HG03342 (cell line): ENCODE results near the gene TSNAXIP1.

ENCODE experiments used
- ATAC-seq: cut with Tn5 transposase; IDR thresholded peaks from one replicate; pipeline ENCODE4 v1.9.1; 2021; ENCODE audit warnings: mild to moderate bottlenecking, moderate library complexity; ENCODE audit not compliant: unreplicated experiment

Gene TSNAXIP1

GRCh38 chr16:67781565-67781921, 25.1 kb upstream of the TSNAXIP1 start:
- ATAC-seq: no peak

DNA sequence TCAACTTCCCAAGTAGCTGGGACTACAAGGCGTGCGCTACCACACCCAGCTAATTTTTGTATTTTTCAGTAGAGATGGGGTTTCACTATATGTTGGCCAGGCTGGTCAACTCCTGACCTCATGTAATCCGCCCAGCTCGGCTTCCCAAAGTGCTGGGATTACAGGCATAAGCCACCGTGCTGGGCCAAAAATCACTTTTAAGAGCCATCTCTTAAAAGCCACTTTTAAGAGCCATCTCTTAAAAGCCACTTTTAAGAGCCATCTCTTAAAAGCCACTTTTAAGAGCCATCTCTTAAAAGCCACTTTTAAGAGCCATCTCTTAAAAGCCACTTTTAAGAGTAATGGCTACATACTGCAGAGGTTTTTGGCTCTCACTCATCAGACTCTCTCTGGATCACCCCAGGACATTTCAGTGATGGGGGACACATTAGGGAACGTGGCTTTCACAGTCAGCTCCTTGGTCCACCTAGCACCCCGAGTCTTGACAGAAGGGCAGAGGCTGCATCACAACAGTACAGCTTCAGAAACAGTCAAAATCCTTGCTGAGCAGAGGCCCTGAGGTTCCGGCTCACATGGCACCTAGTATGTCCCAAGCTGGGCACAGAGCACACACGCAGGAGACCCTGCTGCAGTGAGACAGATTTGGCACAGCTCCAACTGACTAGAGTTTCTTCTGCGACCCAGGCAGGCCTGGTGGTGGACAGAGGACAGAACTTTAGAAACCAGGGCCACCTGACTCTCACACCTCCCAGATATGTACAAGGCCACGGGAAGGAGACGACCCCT, 23.9 kb upstream of the TSNAXIP1 start:
- ATAC-seq: no peak

DNA sequence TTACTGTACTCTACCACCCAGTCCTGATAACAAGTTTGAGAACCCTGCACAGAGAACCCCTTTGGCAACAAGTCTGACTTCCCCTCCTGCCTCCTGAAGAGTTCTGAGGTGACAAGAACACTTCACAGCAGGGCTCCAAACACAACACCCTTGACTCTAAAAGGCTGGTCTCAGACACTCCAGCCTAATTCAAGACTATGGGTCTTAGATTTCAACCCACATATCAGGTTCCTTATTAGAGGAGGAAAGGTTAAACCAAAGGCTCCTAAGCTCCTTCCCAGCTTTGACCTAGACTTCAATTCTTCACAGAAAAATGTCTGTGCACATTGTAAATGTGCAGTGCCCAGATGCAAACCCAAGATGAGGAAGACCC, 23.4 kb upstream of the TSNAXIP1 start:
- no peak for ATAC-seq

DNA sequence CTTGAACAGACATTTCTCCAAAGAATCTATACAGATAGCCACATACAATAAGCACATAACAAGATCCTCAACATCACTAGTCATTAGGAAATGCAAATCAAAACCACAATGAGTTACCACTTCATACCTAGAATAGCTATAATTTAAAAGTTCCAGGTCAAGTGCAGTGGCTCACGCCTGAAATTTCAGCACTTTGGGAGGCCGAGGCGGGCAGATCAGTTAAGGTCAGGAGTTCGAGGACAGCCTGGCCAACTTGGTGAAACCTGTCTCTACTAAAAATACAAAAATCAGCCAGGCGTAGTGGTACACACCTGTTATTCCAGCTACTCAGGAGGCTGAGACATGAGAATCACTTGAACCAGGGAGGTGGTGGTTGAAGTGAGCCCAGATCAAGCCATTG, 20.2 kb upstream of the TSNAXIP1 start:
- ATAC-seq: no peak

DNA sequence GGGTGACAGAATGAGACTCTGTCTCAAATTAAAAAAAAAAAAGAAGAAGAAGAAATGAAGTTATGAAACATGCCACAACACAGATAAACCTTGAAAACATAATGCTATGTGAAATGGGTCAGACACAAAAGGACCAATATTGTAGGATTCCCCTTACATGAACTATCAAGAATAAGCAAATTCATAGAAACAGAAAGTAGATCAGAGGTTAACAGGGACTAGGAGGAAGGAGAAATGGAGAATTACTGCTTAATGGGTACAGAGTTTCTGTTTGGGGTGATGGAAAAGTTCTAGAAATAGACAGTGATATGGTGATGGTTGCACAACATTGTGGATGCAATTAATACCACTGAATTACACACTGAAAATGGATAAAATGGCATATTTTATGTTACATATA, 16.6 kb upstream of the TSNAXIP1 start:
- no peak for ATAC-seq

- ATAC-seq: no peak
Observed at GRCh38 chr16:67796099-67796718, 10.5 kb upstream of the TSNAXIP1 start.

DNA sequence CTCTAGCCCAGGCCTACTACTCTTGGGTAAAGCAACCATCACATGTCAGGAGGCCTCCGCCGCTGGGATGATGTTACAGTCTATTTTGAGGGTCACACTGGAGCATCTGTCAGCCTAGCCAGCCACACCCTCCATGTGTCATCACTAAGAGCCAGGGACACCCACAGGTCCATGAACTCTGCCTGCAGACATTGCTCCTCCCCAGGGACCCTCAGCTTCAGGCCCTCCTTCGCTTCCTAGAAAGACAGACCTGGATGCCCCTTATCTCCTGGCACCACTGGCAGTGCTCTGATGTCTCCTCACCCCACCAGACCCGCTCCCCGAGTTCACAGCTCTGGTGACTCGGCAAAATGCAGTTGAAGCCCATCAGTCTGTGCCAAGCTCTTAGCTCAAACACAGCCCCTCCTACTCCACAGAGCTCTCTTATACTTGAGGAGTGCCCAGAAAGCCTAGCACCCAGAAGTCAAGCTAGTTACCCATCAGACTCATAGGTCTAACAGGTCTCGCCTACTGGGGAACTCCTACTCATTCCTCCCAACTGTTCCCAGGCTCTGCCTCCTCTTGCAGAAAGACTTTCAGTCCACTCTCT, 6.3 kb upstream of the TSNAXIP1 start:
- no peak for ATAC-seq

GRCh38 chr16:67801241-67801640, 5.4 kb upstream of the TSNAXIP1 start:
- no peak for ATAC-seq

GRCh38 chr16:67801883-67802282, 4.8 kb upstream of the TSNAXIP1 start:
- ATAC-seq: no peak

DNA sequence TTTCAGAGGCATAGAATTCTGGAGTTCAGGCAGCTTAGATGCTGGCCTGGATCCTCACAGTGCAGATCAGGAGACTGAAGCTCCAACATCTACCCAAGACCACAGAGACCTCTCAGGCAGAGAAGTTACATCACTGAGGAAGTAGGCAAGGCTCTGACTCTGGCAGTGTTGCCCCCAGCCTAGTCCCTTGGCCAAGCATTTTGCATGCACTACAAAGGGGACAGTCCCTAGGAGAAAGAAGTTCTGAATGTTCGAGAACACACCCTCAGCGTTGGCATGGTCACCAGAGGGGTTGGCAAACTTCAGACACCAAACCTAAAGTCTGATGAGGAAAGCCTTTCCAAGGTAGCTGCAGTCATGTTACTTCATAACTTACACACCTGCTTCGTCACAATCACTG, 2.8 kb upstream of the TSNAXIP1 start:
- ATAC-seq: no peak

- no peak for ATAC-seq
Observed at GRCh38 chr16:67804853-67805542, 1.7 kb upstream of the TSNAXIP1 start.

GRCh38 chr16:67805718-67806427, 816 bp upstream of the TSNAXIP1 start:
- peak; percentile 2 for ATAC-seq

DNA sequence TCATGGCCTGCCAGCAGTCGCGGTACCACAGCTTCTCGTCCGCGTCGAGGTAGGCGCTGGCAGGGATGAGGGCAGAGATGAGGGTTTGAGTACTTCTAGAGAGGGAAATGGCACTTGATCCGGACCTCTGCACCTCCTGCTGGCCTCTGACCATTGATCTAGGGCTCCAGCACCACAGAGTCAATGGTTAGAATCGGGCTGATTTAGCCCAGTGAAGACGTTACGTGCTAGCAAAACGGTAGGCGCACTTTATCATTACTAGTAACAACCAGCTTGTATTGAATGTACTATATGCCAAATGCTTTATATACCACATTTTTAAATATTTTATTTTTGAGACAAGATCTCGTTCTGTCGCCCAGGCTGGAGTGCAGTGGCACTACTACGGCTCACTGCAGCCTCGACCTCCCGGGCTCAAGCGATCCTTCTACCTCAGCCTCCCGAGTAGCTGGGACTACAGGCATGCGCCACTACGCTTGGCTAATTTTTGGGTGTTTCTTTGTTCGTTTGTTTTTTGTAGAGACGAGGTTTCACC, 526 bp downstream of the TSNAXIP1 start:
- peak; percentile 5 for ATAC-seq

- no peak for ATAC-seq
Observed at GRCh38 chr16:67811899-67812298, 5.2 kb downstream of the TSNAXIP1 start.

DNA sequence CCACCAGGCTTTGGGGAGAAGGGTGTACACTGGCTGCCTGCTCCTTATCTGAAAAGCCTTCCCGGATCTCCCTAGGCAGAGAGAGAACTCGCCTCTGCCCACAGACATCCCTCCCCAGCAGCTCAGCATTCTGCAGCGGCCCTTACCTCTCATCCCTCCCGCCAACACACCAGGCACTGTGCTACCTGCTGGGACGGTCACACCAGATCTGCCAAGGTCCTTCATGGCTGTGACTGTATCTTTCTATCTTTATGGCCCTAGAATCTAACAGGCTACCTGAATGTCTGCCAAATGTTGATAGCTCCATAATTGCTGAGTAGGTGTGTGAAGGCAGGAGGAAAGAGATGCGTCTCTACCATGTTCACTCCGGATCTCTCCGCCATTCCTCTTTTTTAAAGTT, 7.9 kb downstream of the TSNAXIP1 start:
- ATAC-seq: no peak

DNA sequence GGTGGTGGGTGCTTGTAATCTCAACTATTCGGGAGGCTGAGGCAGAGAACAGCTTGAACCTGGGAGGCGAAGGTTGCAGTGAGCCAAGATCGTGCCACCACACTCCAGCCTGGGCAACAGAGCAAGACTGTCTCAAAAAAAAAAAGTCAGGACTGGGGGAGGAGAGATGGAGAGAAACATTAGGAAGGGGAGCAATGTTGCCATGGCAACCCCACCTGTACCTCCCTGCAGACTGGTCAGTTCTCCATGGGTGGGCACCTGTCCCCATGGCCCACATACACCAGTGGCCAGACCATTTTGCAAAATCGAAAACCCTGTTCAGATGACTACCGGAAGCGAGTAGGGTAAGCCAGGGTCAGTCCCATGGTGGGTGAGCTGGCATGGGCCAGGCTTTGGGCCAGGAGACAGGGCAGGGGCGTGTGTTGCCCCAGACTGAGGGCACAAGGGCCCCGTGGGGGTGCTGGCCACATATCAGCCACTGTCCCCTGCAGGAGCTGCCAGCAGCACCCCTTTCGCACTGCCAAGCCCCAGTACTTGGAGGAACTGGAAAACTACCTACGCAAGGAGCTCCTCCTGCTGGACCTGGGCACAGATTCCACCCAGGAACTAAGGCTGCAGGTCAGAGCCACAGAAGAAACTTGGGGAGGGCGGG, 14.0 kb downstream of the TSNAXIP1 start:
- ATAC-seq: no peak

- no peak for ATAC-seq
Observed at GRCh38 chr16:67822511-67822910, 15.8 kb downstream of the TSNAXIP1 start.

GRCh38 chr16:67825119-67825518, 18.4 kb downstream of the TSNAXIP1 start:
- ATAC-seq: no peak

DNA sequence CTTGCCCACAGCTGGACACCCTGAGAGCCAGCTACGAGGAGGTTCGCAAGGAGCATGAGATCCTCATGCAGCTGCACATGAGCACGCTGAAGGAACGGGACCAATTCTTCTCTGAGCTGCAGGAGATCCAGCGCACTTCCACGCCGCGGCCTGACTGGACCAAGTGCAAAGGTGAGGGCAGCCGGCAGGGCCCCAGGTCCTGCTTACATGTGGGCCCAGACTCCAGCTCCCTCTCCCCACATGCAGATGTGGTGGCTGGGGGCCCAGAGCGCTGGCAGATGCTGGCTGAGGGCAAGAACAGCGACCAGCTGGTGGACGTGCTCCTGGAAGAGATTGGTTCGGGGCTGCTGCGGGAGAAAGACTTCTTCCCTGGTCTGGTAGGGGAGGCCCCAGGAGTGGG, 19.2 kb downstream of the TSNAXIP1 start:
- no peak for ATAC-seq

- no peak for ATAC-seq
Observed at GRCh38 chr16:67828651-67829050, 22.0 kb downstream of the TSNAXIP1 start.
